ENCODE data around the gene OPN1MW3.

- TF ChIP-seq CTCF (IDR thresholded peaks at IDR 0.05 in 4 of 5, conservative IDR thresholded peaks at IDR 0.05 in 1 of 5), result no peak
- no peak for TF ChIP-seq POLR2A (IDR thresholded peaks at IDR 0.05)
Measured at GRCh38 chrX:154312116-154312515, 54.7 kb downstream of the OPN1MW3 start.
